ENCODE data around the gene BRCA2. TPM values are rescaled to one million over a fixed set of nuclear protein-coding genes. Genes with fewer than 3 reads are reported as not detected.

The BRCA2 gene
- total RNA-seq, 1 experiment from 2014 or later, result 11.4 TPM

DNA sequence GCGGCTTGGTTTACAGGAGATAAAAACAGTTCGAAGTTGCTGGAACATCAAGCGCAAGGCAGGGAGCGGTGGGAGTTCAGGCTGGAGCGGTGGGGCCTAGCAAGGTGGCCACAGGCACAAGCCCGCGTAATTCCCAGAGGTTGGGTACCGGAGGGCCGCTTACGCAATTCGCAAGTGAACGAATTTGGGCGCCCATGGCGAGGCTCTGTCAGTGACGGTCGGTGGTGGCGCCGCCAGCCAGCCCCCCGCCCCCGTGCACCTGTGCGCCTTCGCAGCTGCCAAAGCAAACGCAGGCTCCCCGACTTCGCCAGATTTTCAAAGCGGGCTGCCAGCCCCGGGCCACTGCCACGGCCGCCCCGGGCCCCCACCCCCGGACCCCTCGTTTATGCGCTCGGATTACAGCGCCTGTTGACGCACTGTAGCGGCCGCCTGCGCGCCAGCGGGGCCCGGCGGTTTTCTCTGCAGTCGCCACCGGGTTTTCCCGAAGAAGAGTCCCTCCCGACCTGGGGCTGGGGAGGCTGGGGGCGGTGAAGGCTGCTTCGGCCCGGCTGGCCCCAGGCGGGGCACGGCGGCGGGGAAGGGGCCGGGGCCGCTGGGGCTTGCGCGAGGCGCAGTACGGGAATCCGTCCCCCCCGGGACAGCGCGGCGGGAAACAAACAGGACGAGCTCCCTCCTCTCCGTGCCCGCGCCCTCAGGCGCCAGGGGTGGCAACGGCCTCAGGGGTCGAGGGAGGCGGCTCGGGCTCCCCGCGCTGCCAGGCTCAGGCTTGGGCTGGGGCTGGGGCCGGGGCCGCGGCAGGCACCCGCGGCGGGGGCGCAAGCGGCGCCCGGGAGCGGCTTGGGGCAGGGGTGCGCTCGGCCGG, 111.9 kb downstream of the BRCA2 start:
- DNase-seq (ENCODE audit: low read depth), result peak; percentile 11

DNA sequence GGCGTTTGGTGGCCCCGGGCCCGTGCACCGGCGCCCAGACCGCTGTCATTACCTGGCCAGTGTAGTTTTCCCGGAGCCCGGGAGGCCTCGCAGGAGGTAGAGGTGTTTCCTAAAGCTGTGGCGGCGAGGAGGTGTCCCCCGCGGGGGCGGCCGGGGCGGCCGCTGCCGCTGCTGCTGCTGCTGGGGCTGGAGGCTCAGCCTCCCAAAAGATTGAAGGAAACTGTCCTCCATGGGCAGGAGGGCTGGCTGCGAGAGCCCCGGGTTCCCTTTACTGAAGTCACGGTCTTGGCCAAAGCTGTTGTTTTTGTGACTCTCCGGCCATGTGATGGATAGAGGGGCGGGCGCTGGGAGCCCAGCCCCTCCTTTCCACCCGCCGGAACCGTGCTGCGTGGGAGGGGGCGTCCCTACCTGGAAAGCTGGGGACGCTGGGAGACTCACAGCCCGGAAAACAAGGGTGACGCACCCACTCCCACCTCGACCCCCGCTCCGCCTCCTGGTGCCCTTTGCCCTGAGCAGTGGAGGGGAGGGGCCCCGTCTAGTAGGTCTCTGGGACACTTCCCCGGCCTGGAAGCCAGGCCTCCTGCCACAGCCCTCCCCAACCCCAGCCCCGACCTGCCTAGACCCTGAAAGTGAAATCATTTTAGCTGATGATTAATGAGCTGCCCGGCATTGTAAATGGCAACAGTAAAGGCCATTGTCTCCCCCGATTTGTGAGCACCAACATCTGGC, 112.7 kb downstream of the BRCA2 start, which contains the start of gene N4BP2L1:
Gene N4BP2L1, minus strand, starts transcription at position 279 of the 729 bp plus-strand sequence. Its CDS starts 48 bp downstream, at position 231.
- peak; percentile 56 for DNase-seq (ENCODE audit: low read depth)

- no peak for DNase-seq (ENCODE audit: low read depth)
Measured at GRCh38 chr13:32428581-32429432, 113.5 kb downstream of the BRCA2 start.

- DNase-seq (ENCODE audit: low read depth), result no peak
Measured at GRCh38 chr13:32429433-32429909, 114.2 kb downstream of the BRCA2 start.

GRCh38 chr13:32430018-32430747, 114.9 kb downstream of the BRCA2 start:
- DNase-seq (ENCODE audit: low read depth), result peak; percentile 3

DNA sequence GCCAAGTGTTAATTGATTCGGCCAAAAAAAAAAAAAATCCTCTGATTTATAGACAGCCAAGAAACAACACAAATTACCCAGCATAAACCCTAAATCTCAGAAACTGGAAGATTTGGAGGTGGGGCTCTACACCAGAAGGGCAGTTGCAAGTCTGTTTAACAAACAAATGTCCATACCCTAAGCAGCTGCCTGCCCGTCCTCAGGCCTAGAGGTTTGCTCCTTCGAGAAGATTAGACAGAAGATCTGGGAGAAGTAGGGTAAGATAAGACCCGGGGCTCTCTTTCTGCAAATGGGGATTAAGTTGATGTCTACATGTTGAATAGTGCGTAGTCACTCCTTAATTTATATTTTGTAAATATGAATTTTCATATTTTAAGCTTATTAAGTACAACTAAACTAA, 116.1 kb downstream of the BRCA2 start:
- DNase-seq (ENCODE audit: low read depth), result no peak

DNA sequence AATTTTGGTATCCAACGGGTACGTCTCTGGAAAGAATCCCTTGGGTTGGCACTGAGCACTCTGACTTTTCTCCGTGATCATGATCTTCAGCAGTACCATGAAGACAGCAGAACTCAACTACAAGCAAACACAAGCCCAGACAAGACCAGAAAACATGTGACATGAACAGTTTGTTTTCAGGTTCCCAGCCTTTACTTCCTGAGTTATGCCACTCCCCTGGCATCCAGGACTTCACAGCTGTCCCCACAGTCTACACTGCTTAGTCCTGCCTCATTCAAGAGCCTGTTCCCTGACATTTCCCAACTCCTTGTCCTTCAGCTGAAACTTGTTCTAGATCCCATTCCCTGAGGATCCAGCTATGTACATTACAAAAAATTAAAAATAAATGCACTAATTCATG, 117.5 kb downstream of the BRCA2 start:
- no peak for DNase-seq (ENCODE audit: low read depth)

DNA sequence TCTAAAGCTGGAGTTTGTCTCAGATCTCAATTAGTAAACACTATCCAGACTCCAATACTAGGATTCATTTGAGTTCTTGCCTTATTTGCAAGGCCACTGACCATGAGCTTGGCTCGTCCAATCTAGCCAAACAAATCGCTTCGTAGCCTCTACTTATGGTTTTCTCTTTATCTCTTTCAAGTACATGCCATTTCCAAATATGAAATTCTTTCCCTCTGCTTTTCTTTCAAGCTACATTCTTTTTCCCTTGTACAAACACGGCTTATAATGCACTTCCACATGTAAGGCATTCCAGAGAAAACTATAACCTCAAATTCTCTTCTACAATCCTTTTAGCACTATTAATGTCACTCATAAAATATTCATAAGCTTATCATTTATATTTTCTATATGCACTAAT, 123.6 kb downstream of the BRCA2 start:
- DNase-seq (ENCODE audit: low read depth), result no peak

- DNase-seq (ENCODE audit: low read depth), result peak; percentile 11
Measured at GRCh38 chr13:32443111-32443510, 127.8 kb downstream of the BRCA2 start.

DNA sequence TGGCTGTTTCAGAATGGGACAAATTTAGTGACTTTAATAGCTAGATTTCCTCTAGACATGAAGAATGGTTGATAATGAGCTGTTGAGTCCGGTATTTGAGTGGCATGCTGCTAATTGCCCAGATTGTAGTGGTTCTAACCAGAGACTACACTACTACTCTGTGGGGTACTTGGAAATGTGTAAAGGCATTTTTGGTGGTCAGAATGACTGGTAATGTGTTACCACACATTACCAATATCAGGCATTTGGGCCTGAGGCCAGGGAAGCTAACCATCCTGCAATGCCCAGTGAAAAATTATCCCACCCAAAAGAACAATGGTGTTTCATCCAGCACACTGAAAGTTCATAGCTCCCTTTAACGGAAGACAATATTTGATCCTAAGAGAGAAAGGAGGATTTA, 130.2 kb downstream of the BRCA2 start:
- DNase-seq (ENCODE audit: low read depth), result no peak

- no peak for DNase-seq (ENCODE audit: low read depth)
Measured at GRCh38 chr13:32446220-32446619, 130.9 kb downstream of the BRCA2 start.

- no peak for DNase-seq (ENCODE audit: low read depth)
Measured at GRCh38 chr13:32446773-32447465, 131.6 kb downstream of the BRCA2 start.

DNA sequence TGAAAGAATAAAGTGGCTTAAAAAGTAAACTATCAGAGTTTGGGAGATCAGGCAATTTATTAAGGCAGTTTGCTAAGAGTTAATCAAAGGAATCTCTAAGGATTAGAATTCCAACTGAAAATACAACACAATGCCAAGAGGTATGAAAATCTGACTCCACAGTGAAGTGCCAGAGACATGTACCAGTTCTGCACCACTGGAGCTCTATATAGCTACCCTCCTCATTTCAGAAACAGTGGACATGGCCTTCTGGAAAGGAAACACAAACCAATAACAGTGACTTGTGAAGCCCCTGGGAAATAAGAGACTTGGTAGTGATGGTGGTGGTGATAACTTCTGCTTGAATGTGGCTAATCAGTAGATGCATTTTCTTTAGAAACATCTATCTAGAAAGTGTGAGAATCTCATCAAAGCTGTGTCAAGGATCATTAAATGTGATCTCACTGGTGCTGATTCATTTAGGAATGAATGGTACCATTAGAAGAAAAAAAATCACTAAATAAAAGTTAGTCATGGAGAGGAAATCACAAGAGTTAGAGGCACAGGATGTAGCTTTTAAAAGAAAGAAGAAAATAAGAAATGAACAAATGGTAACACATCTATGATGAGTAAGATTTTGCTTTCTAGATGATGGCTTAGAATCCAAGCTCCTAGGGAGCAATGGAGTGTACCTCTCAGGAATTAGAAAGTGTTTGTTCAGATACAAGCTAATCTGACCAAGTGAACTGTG, 132.8 kb downstream of the BRCA2 start:
- no peak for DNase-seq (ENCODE audit: low read depth)

- DNase-seq (ENCODE audit: low read depth), result no peak
Measured at GRCh38 chr13:32448972-32449371, 133.7 kb downstream of the BRCA2 start.

Other genes starting within 250 kb of the BRCA2 start
- not detected in 2 replicates for gene ZAR1L, start 145 bp upstream of the BRCA2 start, total RNA-seq (2014; rRNA removed; shearing (Covaris generic))
- 0.66 and 2.1 TPM in 2 replicates for gene N4BP2L1, start 112.6 kb downstream of the BRCA2 start, total RNA-seq (2014; rRNA removed; shearing (Covaris generic))
- 26.5 and 31.0 TPM in 2 replicates for gene N4BP2L2, start 223.3 kb downstream of the BRCA2 start, total RNA-seq (2014; rRNA removed; shearing (Covaris generic))

Data from M059J (cell line).